Astrocyte (in vitro differentiated cells and primary cell): ENCODE measurements around the gene VSNL1. TPM values are rescaled to one million over a fixed set of nuclear protein-coding genes. Genes with fewer than 3 reads are reported as not detected.

Experiments used
- DNase-seq: peaks from one replicate; pipeline ENCODE4 v3.0.0-alpha.2; 2010; ENCODE audit warnings: low read depth
- FAIRE-seq: peaks from 2 replicates; lab custom pipeline; 2011; peaks lifted over from hg19 to GRCh38; lab: Jason Lieb, UNC
- H2AFZ ChIP-seq: 2 replicates; pipeline ENCODE4 v1.6.0; 2012; ENCODE audit warnings: low read depth, low read length, inconsistent platforms
- H3K27ac ChIP-seq: 2 replicates; pipeline ENCODE4 v1.5.1; 2011; ENCODE audit warnings: low read depth, low read length, inconsistent platforms
- H3K27me3 ChIP-seq: 2 replicates; pipeline ENCODE4 v1.6.0; 2011; ENCODE audit warnings: low read length, inconsistent platforms; ENCODE audit not compliant: insufficient read depth
- H3K36me3 ChIP-seq: 2 replicates; pipeline ENCODE4 v1.5.1; 2011; ENCODE audit warnings: low read length, inconsistent platforms; ENCODE audit not compliant: insufficient read depth
- H3K4me1 ChIP-seq: 2 replicates; pipeline ENCODE4 v1.5.1; 2011; ENCODE audit warnings: low read length, inconsistent platforms; ENCODE audit not compliant: insufficient read depth
- H3K4me2 ChIP-seq: 2 replicates; pipeline ENCODE4 v1.6.0; 2012; ENCODE audit warnings: low read length, inconsistent platforms
- H3K4me3 ChIP-seq: 2 replicates; pipeline ENCODE4 v1.5.1; 2011; ENCODE audit warnings: low read depth, mild to moderate bottlenecking, low read length, inconsistent platforms; ENCODE audit not compliant: insufficient read depth
- H3K79me2 ChIP-seq: 2 replicates; pipeline ENCODE4 v1.6.0; 2012; ENCODE audit warnings: mild to moderate bottlenecking, low read length, inconsistent platforms; ENCODE audit not compliant: insufficient read depth
- H3K9ac ChIP-seq: 2 replicates; pipeline ENCODE4 v1.6.0; 2012; ENCODE audit warnings: mild to moderate bottlenecking, low read length, inconsistent platforms
- H3K9me3 ChIP-seq: 2 replicates; pipeline ENCODE4 v1.5.1; 2012; ENCODE audit warnings: low read depth, mild to moderate bottlenecking, low read length, inconsistent platforms; ENCODE audit not compliant: insufficient read depth
- H4K20me1 ChIP-seq: 2 replicates; pipeline ENCODE4 v1.6.0; 2012; ENCODE audit warnings: low read length, inconsistent platforms; ENCODE audit not compliant: insufficient read depth
- H3K27ac Mint-ChIP-seq: one replicate; pipeline ENCODE4 v1.8.0; 2021; ENCODE audit warnings: mild to moderate bottlenecking, mixed read lengths; ENCODE audit not compliant: unreplicated experiment
- H3K27me3 Mint-ChIP-seq: one replicate; pipeline ENCODE4 v1.8.0; 2021; ENCODE audit warnings: low read depth, mixed read lengths; ENCODE audit not compliant: unreplicated experiment
- H3K36me3 Mint-ChIP-seq: one replicate; pipeline ENCODE4 v1.8.0; 2021; ENCODE audit warnings: low read depth, mixed read lengths; ENCODE audit not compliant: unreplicated experiment
- H3K4me1 Mint-ChIP-seq: one replicate; pipeline ENCODE4 v1.8.0; 2021; ENCODE audit warnings: low read depth, mixed read lengths; ENCODE audit not compliant: unreplicated experiment
- H3K4me3 Mint-ChIP-seq: one replicate; pipeline ENCODE4 v1.8.0; 2021; ENCODE audit warnings: mild to moderate bottlenecking, moderate library complexity, mixed read lengths; ENCODE audit not compliant: unreplicated experiment
- H3K9me3 Mint-ChIP-seq: one replicate; pipeline ENCODE4 v1.8.0; 2021; ENCODE audit warnings: mild to moderate bottlenecking, mixed read lengths; ENCODE audit not compliant: unreplicated experiment
- CTCF ChIP-seq: IDR thresholded peaks from 2 replicates; pipeline ENCODE4 v1.5.1; 2011; ENCODE audit warnings: low read depth, mild to moderate bottlenecking, inconsistent platforms, low read length, moderate library complexity; ENCODE audit not compliant: insufficient read depth
- EZH2 ChIP-seq: IDR thresholded peaks from 2 replicates; pipeline ENCODE4 v1.6.1; 2012; ENCODE audit warnings: mild to moderate bottlenecking, low read length, inconsistent platforms; ENCODE audit not compliant: insufficient read depth
- total RNA-seq: library from RNA; stranded (reverse); gene quantifications from 2 replicates; pipeline ENCODE4 v1.2.1, GENCODE V29; 2021

Gene VSNL1
- total RNA-seq, 1 donor from 2014 or later: 0.61 TPM

- Histone ChIP-seq H3K9me3 (no peaks in the 10 kb centered on the region), H3K27me3 (no peaks in the 10 kb centered on the region), H3K9ac (no peak overlapping the region), H3K4me2 (no peak overlapping the region), H3K36me3 (no peaks in the 10 kb centered on the region), H3K27ac (no peak overlapping the region), H3K4me3 (no peak overlapping the region), H3K4me1 (peaks cover 3% of the 10 kb centered on the region), H2AFZ (no peak overlapping the region), H4K20me1 (no peaks in the 10 kb centered on the region), H3K79me2 (no peaks in the 10 kb centered on the region)
- Mint-ChIP-seq H3K36me3 (no peaks in the 10 kb centered on the region), H3K27me3 (peaks cover 3% of the 10 kb centered on the region), H3K4me1 (no peaks in the 10 kb centered on the region), H3K27ac (no peak overlapping the region), H3K4me3 (no peak overlapping the region), H3K9me3 (no peaks in the 10 kb centered on the region)
- DNase-seq: no peak
- TF ChIP-seq CTCF (no peak), EZH2 (no peak)
- no peak for FAIRE-seq
These were observed 39.3 kb downstream of the VSNL1 start for GRCh38 chr2:17579605-17580318.

GRCh38 chr2:17580319-17580715 lies 39.8 kb downstream of the VSNL1 start:
- Mint-ChIP-seq H3K36me3 (no peaks in the 10 kb centered on the region), H3K27me3 (no peaks in the 10 kb centered on the region), H3K9me3 (no peaks in the 10 kb centered on the region), H3K4me3 (no peak overlapping the region), H3K27ac (no peak overlapping the region), H3K4me1 (no peaks in the 10 kb centered on the region)
- no peaks in the 10 kb centered on the region for H3K36me3 ChIP-seq
- no peak overlapping the region for H2AFZ ChIP-seq
- H3K4me3 ChIP-seq: no peak overlapping the region
- no peaks in the 10 kb centered on the region for H3K79me2 ChIP-seq
- H4K20me1 ChIP-seq: no peaks in the 10 kb centered on the region
- DNase-seq: no peak
- no peak overlapping the region for H3K4me2 ChIP-seq
- TF ChIP-seq CTCF (no peak), EZH2 (no peak)
- no peak overlapping the region for H3K27ac ChIP-seq
- H3K4me1 ChIP-seq: peaks cover 3% of the 10 kb centered on the region
- H3K9me3 ChIP-seq: no peaks in the 10 kb centered on the region
- no peaks in the 10 kb centered on the region for H3K27me3 ChIP-seq
- no peak for FAIRE-seq
- no peak overlapping the region for H3K9ac ChIP-seq

GRCh38 chr2:17581831-17582230 lies 41.3 kb downstream of the VSNL1 start:
- Mint-ChIP-seq H3K9me3 (no peaks in the 10 kb centered on the region), H3K4me3 (no peak overlapping the region), H3K4me1 (no peaks in the 10 kb centered on the region), H3K27me3 (peaks cover 3% of the 10 kb centered on the region), H3K27ac (no peak overlapping the region), H3K36me3 (no peaks in the 10 kb centered on the region)
- Histone ChIP-seq H4K20me1 (no peaks in the 10 kb centered on the region), H3K9ac (no peak overlapping the region), H2AFZ (no peak overlapping the region), H3K4me3 (no peak overlapping the region), H3K79me2 (no peaks in the 10 kb centered on the region), H3K4me2 (no peak overlapping the region), H3K9me3 (no peaks in the 10 kb centered on the region), H3K36me3 (no peaks in the 10 kb centered on the region), H3K27ac (no peak overlapping the region), H3K27me3 (no peaks in the 10 kb centered on the region), H3K4me1 (peaks cover 3% of the 10 kb centered on the region)
- TF ChIP-seq EZH2 (no peak), CTCF (no peak)
- FAIRE-seq (no peak), DNase-seq (no peak)
